HG02970 (cell line): ENCODE data around the gene GTF3A.

ENCODE experiments used
- ATAC-seq: cut with Tn5 transposase; IDR thresholded peaks from one replicate; pipeline ENCODE4 v1.9.1; 2021; ENCODE audit warnings: mild to moderate bottlenecking, moderate library complexity, moderate number of reproducible peaks; ENCODE audit not compliant: unreplicated experiment, low FRiP score

Gene GTF3A

GRCh38 chr13:27404680-27405079 lies 19.7 kb upstream of the GTF3A start:
- ATAC-seq: no peak

GRCh38 chr13:27405546-27406134 lies 18.8 kb upstream of the GTF3A start:
- ATAC-seq: no peak

GRCh38 chr13:27406178-27406939 lies 18.1 kb upstream of the GTF3A start:
- no peak for ATAC-seq

GRCh38 chr13:27408074-27408473 lies 16.3 kb upstream of the GTF3A start:
- no peak for ATAC-seq

GRCh38 chr13:27409013-27409412 lies 15.4 kb upstream of the GTF3A start:
- no peak for ATAC-seq

- ATAC-seq: no peak
Measured at GRCh38 chr13:27411341-27411740, 13.1 kb upstream of the GTF3A start.

GRCh38 chr13:27415116-27415515 lies 9.3 kb upstream of the GTF3A start:
- no peak for ATAC-seq

GRCh38 chr13:27419328-27419727 lies 5.1 kb upstream of the GTF3A start:
- ATAC-seq: no peak

- no peak for ATAC-seq
Measured at GRCh38 chr13:27421101-27421871, 3.1 kb upstream of the GTF3A start.

- no peak for ATAC-seq
Measured at GRCh38 chr13:27423333-27423732, 1.1 kb upstream of the GTF3A start.

- no peak for ATAC-seq
Measured at GRCh38 chr13:27425158-27425917, 919 bp downstream of the GTF3A start.

- ATAC-seq: peak; percentile 47
Measured at GRCh38 chr13:27425918-27426630, 1.7 kb downstream of the GTF3A start.

- no peak for ATAC-seq
Measured at GRCh38 chr13:27427641-27428040, 3.2 kb downstream of the GTF3A start.

- ATAC-seq: no peak
Measured at GRCh38 chr13:27428160-27428559, 3.7 kb downstream of the GTF3A start.

GRCh38 chr13:27432180-27432579 lies 7.8 kb downstream of the GTF3A start:
- ATAC-seq: no peak

- no peak for ATAC-seq
Measured at GRCh38 chr13:27432611-27433210, 8.3 kb downstream of the GTF3A start.

GRCh38 chr13:27437126-27437525 lies 12.7 kb downstream of the GTF3A start:
- ATAC-seq: no peak

GRCh38 chr13:27440408-27440807 lies 16.0 kb downstream of the GTF3A start:
- ATAC-seq: no peak

GRCh38 chr13:27442071-27442647 lies 17.7 kb downstream of the GTF3A start:
- ATAC-seq: no peak
